ENCODE data around the gene SLC4A3. TPM values are rescaled to one million over a fixed set of nuclear protein-coding genes. Genes with fewer than 3 reads are reported as not detected.

Gene SLC4A3
- total RNA-seq, 1 donor from 2014 or later, result 0.88 TPM

DNA sequence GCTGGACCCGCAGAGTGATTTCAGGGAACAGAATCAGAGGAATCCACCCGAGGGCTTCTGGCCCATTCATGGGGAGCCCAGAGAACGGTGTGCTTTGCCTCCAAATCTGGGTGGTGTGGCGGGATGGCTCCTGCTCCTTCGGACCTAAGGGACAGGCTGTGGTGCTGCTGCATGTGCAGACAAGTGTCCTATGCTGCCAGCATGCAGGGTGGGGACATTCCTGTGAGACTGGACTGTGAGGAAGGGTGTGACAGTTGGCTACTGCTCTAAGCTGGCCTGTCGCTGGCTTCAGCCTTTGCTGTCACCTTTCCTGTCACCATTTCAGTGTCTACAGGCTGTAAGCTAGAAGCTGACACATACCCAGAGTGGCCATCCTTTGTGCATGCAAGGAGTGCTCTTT, 2.9 kb upstream of the SLC4A3 start:
- no peaks in the 10 kb centered on the region for H3K9me3 Mint-ChIP-seq
- no peak overlapping the region for H3K4me3 ChIP-seq
- H2AFZ ChIP-seq (replicated peaks), result no peak overlapping the region
- H3K79me2 ChIP-seq (ENCODE audit: low read depth), result no peaks in the 10 kb centered on the region
- H3K27ac ChIP-seq, result no peak overlapping the region
- H3K27me3 ChIP-seq, result peaks cover 48% of the 10 kb centered on the region
- H3K36me3 Mint-ChIP-seq, result no peaks in the 10 kb centered on the region
- H3K9ac ChIP-seq, result no peak overlapping the region
- H3K36me3 ChIP-seq, result no peaks in the 10 kb centered on the region
- H4K20me1 ChIP-seq (ENCODE audit: low read depth), result peaks cover 5% of the 10 kb centered on the region
- H3K4me2 ChIP-seq, result no peak overlapping the region
- peaks cover 10% of the 10 kb centered on the region for H3F3A ChIP-seq (ENCODE audit: low read depth)
- no peak overlapping the region for H3K27ac Mint-ChIP-seq
- DNase-seq (ENCODE audit: low spot score), result no peak
- H3K9me3 ChIP-seq (ENCODE audit: low read depth), result no peaks in the 10 kb centered on the region
- no peak overlapping the region for H3K4me3 Mint-ChIP-seq
- peaks cover 9% of the 10 kb centered on the region for H3K27me3 Mint-ChIP-seq (ENCODE audit: insufficient read depth, low read depth)
- H3K4me1 Mint-ChIP-seq, result peaks cover 7% of the 10 kb centered on the region
- TF ChIP-seq EZH2phosphoT487 (IDR thresholded peaks at IDR 0.05) (no peak), CTCF (IDR thresholded peaks at IDR 0.05) (no peak), EZH2 (IDR thresholded peaks at IDR 0.05) (no peak)
- H3K4me1 ChIP-seq, result peaks cover 7% of the 10 kb centered on the region

DNA sequence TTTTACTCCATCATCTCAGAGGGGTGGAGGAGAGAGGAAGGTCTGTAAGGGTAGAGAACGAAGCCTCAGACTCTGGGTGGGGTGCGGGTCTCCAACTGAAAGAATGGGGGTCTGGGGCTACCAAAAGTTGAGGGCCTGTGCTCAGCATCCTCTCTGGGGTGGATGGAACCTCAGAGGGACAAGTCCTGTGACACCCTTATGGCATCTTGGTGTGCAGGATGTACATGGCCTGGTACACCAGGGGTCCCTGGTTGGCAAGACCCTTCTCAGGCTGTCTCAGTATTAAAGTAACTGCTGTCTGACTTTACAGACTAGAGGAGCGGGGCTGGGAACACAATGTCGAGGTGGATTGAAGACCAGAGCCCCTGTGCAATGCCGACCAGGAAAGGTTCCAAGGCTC, 2.3 kb upstream of the SLC4A3 start:
- no peaks in the 10 kb centered on the region for H3K79me2 ChIP-seq (ENCODE audit: low read depth)

DNA sequence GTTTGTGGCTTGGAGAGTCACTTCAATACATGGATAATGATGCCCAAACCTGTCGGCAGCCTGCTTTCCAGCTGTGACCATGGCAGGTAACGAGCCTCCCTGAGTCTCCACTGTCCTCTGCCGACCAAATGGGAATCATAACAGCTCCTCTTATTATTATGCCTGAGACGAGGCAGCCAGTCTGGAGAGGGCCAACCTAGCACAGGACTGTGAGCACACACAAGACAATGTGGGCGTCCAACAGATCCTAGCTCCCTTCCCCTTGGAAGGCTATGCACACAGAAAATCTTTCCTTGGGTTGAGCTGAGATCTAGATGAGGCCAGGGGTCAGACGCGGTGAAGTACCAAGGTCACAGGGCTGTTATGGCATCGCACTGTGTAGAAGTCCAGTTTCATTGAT, 890 bp upstream of the SLC4A3 start:
- Mint-ChIP-seq H3K27ac (peak overlapping the region; percentile 91), H3K4me3 (peak overlapping the region; percentile 86), H3K4me1 (peaks cover 7% of the 10 kb centered on the region), H3K36me3 (no peaks in the 10 kb centered on the region), H3K27me3 (ENCODE audit: insufficient read depth, low read depth) (peaks cover 9% of the 10 kb centered on the region), H3K9me3 (no peaks in the 10 kb centered on the region)
- Histone ChIP-seq H3K9ac (no peak overlapping the region), H3K79me2 (ENCODE audit: low read depth) (no peaks in the 10 kb centered on the region), H4K20me1 (ENCODE audit: low read depth) (peaks cover 5% of the 10 kb centered on the region), H3K9me3 (ENCODE audit: low read depth) (no peaks in the 10 kb centered on the region), H3K36me3 (no peaks in the 10 kb centered on the region), H3F3A (ENCODE audit: low read depth) (peaks cover 10% of the 10 kb centered on the region), H3K27me3 (peaks cover 48% of the 10 kb centered on the region), H3K4me1 (peaks cover 7% of the 10 kb centered on the region), H3K27ac (no peak overlapping the region), H3K4me3 (no peak overlapping the region), H2AFZ (replicated peaks) (no peak overlapping the region), H3K4me2 (no peak overlapping the region)
- TF ChIP-seq EZH2phosphoT487 (IDR thresholded peaks at IDR 0.05) (no peak), CTCF (IDR thresholded peaks at IDR 0.05) (no peak), EZH2 (IDR thresholded peaks at IDR 0.05) (no peak)
- DNase-seq (ENCODE audit: low spot score), result no peak

More for the DNA sequence above, 2.3 kb upstream of the SLC4A3 start:
- Mint-ChIP-seq H3K36me3 (no peaks in the 10 kb centered on the region), H3K4me3 (no peak overlapping the region), H3K9me3 (no peaks in the 10 kb centered on the region), H3K27ac (no peak overlapping the region), H3K4me1 (peaks cover 7% of the 10 kb centered on the region), H3K27me3 (ENCODE audit: insufficient read depth, low read depth) (peaks cover 9% of the 10 kb centered on the region)
- Histone ChIP-seq H4K20me1 (ENCODE audit: low read depth) (peaks cover 5% of the 10 kb centered on the region), H3K9me3 (ENCODE audit: low read depth) (no peaks in the 10 kb centered on the region), H3K27me3 (peaks cover 48% of the 10 kb centered on the region), H3K9ac (no peak overlapping the region), H3K4me1 (peaks cover 7% of the 10 kb centered on the region), H3K4me3 (no peak overlapping the region), H2AFZ (replicated peaks) (no peak overlapping the region), H3K27ac (no peak overlapping the region), H3K36me3 (no peaks in the 10 kb centered on the region), H3K4me2 (no peak overlapping the region), H3F3A (ENCODE audit: low read depth) (peaks cover 10% of the 10 kb centered on the region)
- TF ChIP-seq CTCF (IDR thresholded peaks at IDR 0.05), result no peak
- TF ChIP-seq EZH2 (IDR thresholded peaks at IDR 0.05), result no peak
- TF ChIP-seq EZH2phosphoT487 (IDR thresholded peaks at IDR 0.05), result no peak
- DNase-seq (ENCODE audit: low spot score), result no peak

Measured in neural progenitor cell (in vitro differentiated cells).